Keratinocyte (primary cell): ENCODE data around the gene CCDC172. TPM values are rescaled to one million over a fixed set of nuclear protein-coding genes. Genes with fewer than 3 reads are reported as not detected.

Experiments
- DNase-seq: peaks from one replicate; pipeline ENCODE4 v3.0.0-alpha.2; 2011; ENCODE audit warnings: low read depth, missing footprints, low spot score
- FAIRE-seq: peaks from 2 replicates; lab custom pipeline; 2011; peaks lifted over from hg19 to GRCh38; lab: Jason Lieb, UNC
- H2AFZ ChIP-seq: 2 replicates; pipeline ENCODE4 v1.6.0; 2012; ENCODE audit warnings: low read length, control low read depth, inconsistent platforms; ENCODE audit not compliant: control insufficient read depth
- H3K27ac ChIP-seq: 2 replicates; pipeline ENCODE4 v1.5.1; 2011; ENCODE audit warnings: low read length; ENCODE audit not compliant: control insufficient read depth, insufficient read depth
- H3K27me3 ChIP-seq: 3 replicates; pipeline ENCODE4 v1.6.0; 2011; ENCODE audit warnings: low read length; ENCODE audit not compliant: control insufficient read depth, insufficient read depth; ENCODE audit errors: extremely low read depth
- H3K36me3 ChIP-seq, 2 experiments: 2 replicates in 1 of 2; 3 replicates in 1 of 2; pipeline ENCODE4 v1.5.1; 2011; ENCODE audit warnings: low read length in 2 of 2, mild to moderate bottlenecking in 1 of 2; ENCODE audit not compliant: control insufficient read depth in 2 of 2, insufficient read depth in 2 of 2; ENCODE audit errors: extremely low read depth in 1 of 2
- H3K4me1 ChIP-seq: 3 replicates; pipeline ENCODE4 v1.5.1; 2011; ENCODE audit warnings: low read length; ENCODE audit not compliant: control insufficient read depth, insufficient read depth; ENCODE audit errors: extremely low read depth
- H3K4me2 ChIP-seq: 3 replicates; pipeline ENCODE4 v1.6.0; 2011; ENCODE audit warnings: low read depth, low read length; ENCODE audit not compliant: control insufficient read depth, insufficient read depth; ENCODE audit errors: extremely low read depth
- H3K4me3 ChIP-seq, 3 experiments: fragments of 200-600 bp in 1 of 3; sonication (generic) in 1 of 3; 2 replicates in 2 of 3; 3 replicates in 1 of 3; pipeline ENCODE4 v1.5.1; 2011 to 2016; ENCODE audit warnings: low read length in 3 of 3, mild to moderate bottlenecking in 3 of 3, control low read depth in 2 of 3, inconsistent platforms in 1 of 3, low read depth in 1 of 3, mixed read lengths in 1 of 3, mixed run types in 1 of 3, moderate library complexity in 1 of 3; ENCODE audit not compliant: control insufficient read depth in 2 of 3, insufficient read depth in 2 of 3; ENCODE audit errors: extremely low read depth in 1 of 3
- H3K79me2 ChIP-seq: 2 replicates; pipeline ENCODE4 v1.6.0; 2012; ENCODE audit warnings: low read length; ENCODE audit not compliant: control insufficient read depth, insufficient read depth
- H3K9ac ChIP-seq: 3 replicates; pipeline ENCODE4 v1.6.0; 2011; ENCODE audit warnings: low read length; ENCODE audit not compliant: control insufficient read depth, insufficient read depth; ENCODE audit errors: extremely low read depth
- H3K9me1 ChIP-seq: 3 replicates; pipeline ENCODE4 v1.6.0; 2011; ENCODE audit warnings: low read length; ENCODE audit not compliant: control insufficient read depth, insufficient read depth; ENCODE audit errors: extremely low read depth
- H3K9me3 ChIP-seq: 2 replicates; pipeline ENCODE4 v1.5.1; 2012; ENCODE audit warnings: low read depth, low read length; ENCODE audit not compliant: control insufficient read depth
- H4K20me1 ChIP-seq: 3 replicates; pipeline ENCODE4 v1.6.0; 2011; ENCODE audit warnings: low read length; ENCODE audit not compliant: control insufficient read depth, insufficient read depth; ENCODE audit errors: extremely low read depth
- EZH2 ChIP-seq: IDR thresholded peaks from one replicate; pipeline ENCODE4 v1.6.1; 2012; ENCODE audit warnings: inconsistent platforms, mild to moderate bottlenecking, low read length, moderate library complexity
- dilution Hi-C: fragments of 300-500 bp; cut with MboI; formaldehyde crosslinking; loops from one replicate; pipeline ENCODE4 v1.7.0; 2020; ENCODE audit warnings: low sequenced_read_pairs; ENCODE audit not compliant: extremely low pct_ligation_motif_present
- polyA plus RNA-seq, 5 experiments: library from polyadenylated mRNA; depleted of rRNA in 3 of 5; stranded (reverse) in 3 of 5; stranded (forward) in 1 of 5; unstranded in 1 of 5; fragments of >200 nt; gene quantifications; 1 replicate in 1 of 5; 2 replicates in 3 of 5; 3 replicates in 1 of 5; pipeline versions ENCODE4 v1.2.1 to v1.2.3, GENCODE V29; 2011 to 2012; ENCODE audit warnings: missing spikeins in 2 of 5, low read depth in 1 of 5, low replicate concordance in 1 of 5
- TF ChIP-seq, protein P1 (sequence below), 3 experiments: IDR thresholded peaks in 1 of 3; conservative IDR thresholded peaks in 1 of 3; optimal IDR thresholded peaks in 1 of 3; 2 replicates in 2 of 3; 3 replicates in 1 of 3; pipeline versions ENCODE3 to v1.5.1; 2011; ENCODE audit warnings: low read length in 3 of 3, mild to moderate bottlenecking in 3 of 3, moderate library complexity in 2 of 3, control low read depth in 1 of 3, inconsistent platforms in 1 of 3; ENCODE audit not compliant: insufficient read depth in 2 of 3; ENCODE audit errors: extremely low read depth in 1 of 3

The CCDC172 gene
- polyA plus RNA-seq, 1 donor (not counting 4 experiments of a cell fraction or from before 2014, with no cell fraction given): not detected

DNA sequence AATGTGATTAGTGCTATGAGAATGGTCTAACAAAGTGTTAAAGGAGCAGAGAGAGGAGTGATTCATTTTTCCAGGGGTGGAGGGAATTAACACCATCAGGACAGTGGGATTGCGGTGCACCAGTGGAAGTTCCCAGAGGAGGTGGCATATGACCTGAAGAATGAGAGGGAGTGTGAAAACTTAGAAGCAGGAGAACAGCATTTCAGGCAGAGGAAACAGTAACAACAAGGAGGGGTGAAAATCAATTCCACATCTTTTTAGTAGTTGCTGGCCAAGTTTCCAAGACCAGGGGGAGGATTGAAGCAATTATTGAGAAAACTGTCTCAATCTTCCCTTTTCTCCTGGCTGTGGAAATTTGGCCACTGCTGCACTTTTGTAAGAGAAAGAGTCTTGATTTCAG, 23.7 kb upstream of the CCDC172 start:
- no peak overlapping the region for H3K27ac ChIP-seq
- DNase-seq: no peak
- no peak overlapping the region for H2AFZ ChIP-seq
- no peaks in the 10 kb centered on the region for H3K4me1 ChIP-seq
- TF ChIP-seq, protein P1, sequence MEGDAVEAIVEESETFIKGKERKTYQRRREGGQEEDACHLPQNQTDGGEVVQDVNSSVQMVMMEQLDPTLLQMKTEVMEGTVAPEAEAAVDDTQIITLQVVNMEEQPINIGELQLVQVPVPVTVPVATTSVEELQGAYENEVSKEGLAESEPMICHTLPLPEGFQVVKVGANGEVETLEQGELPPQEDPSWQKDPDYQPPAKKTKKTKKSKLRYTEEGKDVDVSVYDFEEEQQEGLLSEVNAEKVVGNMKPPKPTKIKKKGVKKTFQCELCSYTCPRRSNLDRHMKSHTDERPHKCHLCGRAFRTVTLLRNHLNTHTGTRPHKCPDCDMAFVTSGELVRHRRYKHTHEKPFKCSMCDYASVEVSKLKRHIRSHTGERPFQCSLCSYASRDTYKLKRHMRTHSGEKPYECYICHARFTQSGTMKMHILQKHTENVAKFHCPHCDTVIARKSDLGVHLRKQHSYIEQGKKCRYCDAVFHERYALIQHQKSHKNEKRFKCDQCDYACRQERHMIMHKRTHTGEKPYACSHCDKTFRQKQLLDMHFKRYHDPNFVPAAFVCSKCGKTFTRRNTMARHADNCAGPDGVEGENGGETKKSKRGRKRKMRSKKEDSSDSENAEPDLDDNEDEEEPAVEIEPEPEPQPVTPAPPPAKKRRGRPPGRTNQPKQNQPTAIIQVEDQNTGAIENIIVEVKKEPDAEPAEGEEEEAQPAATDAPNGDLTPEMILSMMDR (optimal IDR thresholded peaks at IDR 0.05 in 1 of 3, IDR thresholded peaks at IDR 0.05 in 1 of 3, conservative IDR thresholded peaks at IDR 0.05 in 1 of 3; ENCODE audit: extremely low read depth in 1 of 3, insufficient read depth in 2 of 3, low read length in 3 of 3): no peak
- TF ChIP-seq EZH2: no peak
- dilution Hi-C loops: no loop called here
- no peak overlapping the region for H3K4me3 ChIP-seq
- no peaks in the 10 kb centered on the region for H3K36me3 ChIP-seq
- FAIRE-seq: no peak
- no peaks in the 10 kb centered on the region for H4K20me1 ChIP-seq
- H3K9me1 ChIP-seq: no peaks in the 10 kb centered on the region
- no peak overlapping the region for H3K4me2 ChIP-seq
- H3K9me3 ChIP-seq: no peaks in the 10 kb centered on the region
- H3K79me2 ChIP-seq: no peaks in the 10 kb centered on the region
- H3K27me3 ChIP-seq: no peaks in the 10 kb centered on the region
- H3K9ac ChIP-seq: no peak overlapping the region

DNA sequence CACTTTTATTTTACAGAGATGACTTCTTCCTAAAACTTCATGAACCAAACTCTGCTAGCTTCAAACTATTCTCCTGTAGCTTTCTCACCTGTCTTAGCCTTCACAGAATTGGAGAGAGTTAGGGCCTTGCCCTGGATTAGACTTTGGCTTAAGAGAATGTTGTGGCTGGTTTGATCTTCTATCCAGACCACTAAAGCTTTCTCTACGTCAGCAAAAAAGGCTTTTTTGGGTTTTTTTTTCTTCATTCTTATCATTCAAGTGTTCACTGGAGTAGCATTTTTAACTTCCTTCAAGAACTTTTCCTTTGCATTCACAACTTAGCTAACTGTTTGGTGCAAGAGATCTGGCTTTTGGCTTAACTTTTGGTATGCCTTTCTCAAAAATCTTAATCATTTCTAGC, 19.3 kb upstream of the CCDC172 start:
- H3K4me3 ChIP-seq: no peak overlapping the region
- H3K9ac ChIP-seq: no peak overlapping the region
- H3K79me2 ChIP-seq: no peaks in the 10 kb centered on the region
- no peak overlapping the region for H3K4me2 ChIP-seq
- no peak overlapping the region for H3K27ac ChIP-seq
- H4K20me1 ChIP-seq: no peaks in the 10 kb centered on the region
- H2AFZ ChIP-seq: no peak overlapping the region
- TF ChIP-seq EZH2: no peak
- TF ChIP-seq, protein P1 (optimal IDR thresholded peaks at IDR 0.05 in 1 of 3, IDR thresholded peaks at IDR 0.05 in 1 of 3, conservative IDR thresholded peaks at IDR 0.05 in 1 of 3; ENCODE audit: extremely low read depth in 1 of 3, insufficient read depth in 2 of 3, low read length in 3 of 3): no peak
- DNase-seq (no peak), FAIRE-seq (no peak)
- no peaks in the 10 kb centered on the region for H3K9me1 ChIP-seq
- no peaks in the 10 kb centered on the region for H3K36me3 ChIP-seq
- no peaks in the 10 kb centered on the region for H3K9me3 ChIP-seq
- dilution Hi-C loops: no loop called here
- H3K4me1 ChIP-seq: no peaks in the 10 kb centered on the region
- H3K27me3 ChIP-seq: no peaks in the 10 kb centered on the region
